Urothelium cell line (cell line): ENCODE measurements around the gene CBX6.
A peak's percentile ranks its signal among the peaks of the same experiment; 100 is the strongest.

Experiments
- DNase-seq: peaks from one replicate; pipeline ENCODE4 v3.0.0; 2011; ENCODE audit warnings: low spot score, mixed read lengths
- FAIRE-seq: peaks from 2 replicates; lab custom pipeline; 2011; peaks lifted over from hg19 to GRCh38; lab: Jason Lieb, UNC

Gene CBX6

DNA sequence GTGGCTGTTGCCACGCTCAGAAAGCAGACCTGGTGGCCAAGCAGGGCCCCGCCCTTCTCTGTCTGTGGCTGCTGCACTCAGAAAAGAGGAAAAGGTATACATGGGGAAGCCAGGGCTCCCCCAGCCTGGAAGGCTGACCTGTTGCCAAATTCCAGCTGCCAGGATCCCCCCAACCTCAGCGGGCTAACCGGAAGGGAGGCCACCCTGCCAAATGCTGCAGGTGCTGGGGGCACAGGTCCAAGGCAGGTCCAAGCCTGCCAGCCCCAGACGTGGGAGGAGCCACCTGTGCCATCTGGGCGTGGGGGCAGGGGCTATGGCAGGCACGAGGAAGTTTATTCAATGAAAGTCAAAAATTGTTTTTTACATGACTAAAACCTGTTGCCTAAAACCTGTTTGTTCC, 30.8 kb downstream of the CBX6 start:
- DNase-seq = no peak
- no peak for FAIRE-seq

DNA sequence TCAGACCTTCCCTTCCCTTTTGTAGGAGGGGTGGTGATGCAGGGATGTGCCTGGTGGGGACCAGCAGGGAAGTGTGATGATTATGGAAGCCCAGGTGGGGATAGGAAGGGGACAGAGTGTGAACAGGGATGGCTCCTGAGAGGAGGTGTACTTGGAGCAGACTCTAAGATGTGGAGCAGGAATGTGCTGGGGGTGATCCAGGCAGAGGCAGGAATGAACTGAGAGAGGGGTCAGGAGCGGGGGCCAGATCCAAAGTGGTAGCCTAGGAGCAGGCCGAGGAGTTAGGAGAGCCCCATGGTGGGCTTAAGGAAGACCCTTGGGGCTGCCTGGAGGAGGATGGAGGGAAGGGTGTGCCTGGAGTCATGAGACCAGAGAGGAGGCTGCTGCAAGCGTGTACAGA, 31.9 kb downstream of the CBX6 start:
- FAIRE-seq = no peak

DNA sequence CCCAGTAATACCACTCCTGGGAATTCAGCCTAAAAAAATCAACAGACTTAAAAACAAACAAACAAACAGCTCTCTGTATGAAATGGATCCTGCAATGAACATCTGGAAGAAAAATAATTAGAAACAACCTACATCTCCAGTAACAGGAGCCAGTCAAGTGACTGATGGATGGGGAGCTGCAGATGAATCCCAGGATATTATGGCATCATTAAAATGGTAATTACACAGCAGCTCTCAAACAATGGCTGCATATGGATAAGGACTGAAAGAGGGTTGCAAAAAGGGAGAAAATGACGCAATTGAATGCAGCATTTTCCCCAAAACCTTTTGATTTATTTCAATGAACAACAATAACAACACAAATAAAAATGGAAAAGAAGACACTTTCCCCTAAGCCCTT, 32.3 kb downstream of the CBX6 start:
- DNase-seq = no peak
- FAIRE-seq = no peak

More for the DNA sequence above, 31.9 kb downstream of the CBX6 start:
- no peak for DNase-seq

DNA sequence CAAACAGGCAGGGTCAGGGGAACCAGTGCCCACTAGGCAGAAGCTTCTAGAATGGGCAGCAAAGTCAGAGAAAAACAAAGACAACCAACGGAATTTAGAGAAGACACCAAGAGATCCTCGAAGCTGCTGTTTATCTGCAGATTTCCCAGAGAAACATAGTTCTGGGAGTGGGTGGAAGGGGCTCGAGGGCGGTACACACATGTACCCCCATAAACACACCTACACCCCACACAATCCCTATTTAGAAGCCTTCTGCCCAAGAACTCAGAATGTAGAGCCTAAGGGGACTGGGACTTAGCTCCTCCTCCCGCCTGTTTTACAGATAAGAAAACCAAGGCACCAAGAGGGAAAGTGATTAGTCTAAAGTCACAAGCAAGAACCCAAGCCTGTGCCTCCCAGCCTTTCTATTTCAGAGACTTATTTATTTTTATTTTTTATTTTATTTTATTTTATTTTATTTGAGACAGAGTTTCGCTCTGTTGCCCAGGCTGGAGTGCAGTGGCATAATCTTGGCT, 34.5 kb downstream of the CBX6 start:
- DNase-seq = no peak
- no peak for FAIRE-seq

DNA sequence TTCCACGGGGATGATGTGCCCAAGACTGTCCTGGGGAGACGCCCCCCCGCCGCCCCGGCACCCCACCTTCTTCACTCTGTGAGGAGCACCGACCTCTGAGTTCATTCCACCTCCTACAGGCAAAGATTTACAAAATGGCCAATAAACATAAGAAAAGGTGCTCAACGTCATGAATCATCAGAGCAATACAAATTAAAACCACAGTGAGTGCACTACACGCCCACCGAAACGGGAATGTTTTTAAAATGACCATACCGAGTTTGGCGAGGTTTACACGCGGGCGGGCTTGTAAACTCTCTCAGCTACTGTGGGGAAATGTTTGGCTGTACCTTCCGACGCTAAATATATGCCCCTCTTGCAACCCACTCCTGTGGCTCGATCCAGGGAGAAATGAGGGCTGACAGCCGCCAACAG, 36.1 kb downstream of the CBX6 start:
- FAIRE-seq (peak; percentile 94), DNase-seq (peak; percentile 63)

DNA sequence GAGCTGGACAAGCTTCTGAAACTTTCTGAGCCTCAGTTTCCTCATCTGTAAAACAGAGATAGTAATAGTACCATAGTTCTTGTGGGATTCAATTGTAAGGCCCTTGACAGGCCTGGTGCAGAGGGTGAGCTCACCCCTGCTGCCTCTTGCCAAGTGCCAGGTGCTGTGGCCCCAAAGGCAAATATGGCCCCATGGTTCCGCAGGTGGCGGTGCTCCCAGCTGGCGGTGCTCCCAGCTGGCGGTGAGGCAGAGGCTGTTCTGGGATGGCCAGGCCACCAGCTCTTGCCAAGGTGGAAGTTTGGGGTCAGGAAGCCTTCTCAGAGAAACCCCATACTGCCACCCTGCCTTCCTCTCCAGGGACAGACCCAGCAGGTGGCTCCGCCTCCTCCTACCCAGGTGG, 37.0 kb downstream of the CBX6 start:
- no peak for DNase-seq

DNA sequence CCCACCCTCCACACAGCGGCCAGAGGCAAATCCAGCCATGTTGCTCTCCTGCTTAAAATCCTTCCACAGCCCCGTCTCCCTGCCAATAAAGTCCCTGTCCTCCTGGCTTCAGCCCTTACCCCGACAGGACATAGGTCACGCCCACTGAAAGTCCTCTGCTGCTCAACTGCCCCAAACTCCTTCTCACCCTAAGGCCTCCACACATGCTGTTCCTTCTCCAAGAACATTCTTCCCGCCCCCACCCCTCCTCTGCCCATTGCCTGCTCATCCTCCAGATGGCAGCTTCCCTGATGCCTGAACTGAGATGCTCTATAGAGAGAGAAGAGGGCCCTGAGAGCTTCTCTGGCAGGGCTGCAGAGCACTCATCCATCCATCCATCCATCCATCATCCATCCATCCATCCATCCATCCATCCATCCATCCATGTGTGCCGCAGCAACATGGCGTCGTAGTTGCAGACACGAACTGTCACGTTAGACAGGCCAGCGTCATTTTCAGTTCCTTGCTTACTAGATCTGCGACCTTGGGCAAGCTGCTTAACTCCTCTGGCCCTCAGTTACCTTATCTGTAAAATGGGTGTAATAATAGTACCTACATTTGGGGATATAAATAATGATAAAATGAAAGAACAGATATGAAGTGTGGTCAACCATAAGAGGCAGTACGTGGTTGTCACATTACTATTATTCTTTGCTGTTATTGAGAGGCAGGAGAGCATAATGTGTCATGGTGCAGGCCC, 37.6 kb downstream of the CBX6 start:
- FAIRE-seq = peak; percentile 96
- DNase-seq = no peak

More for the DNA sequence above, 37.0 kb downstream of the CBX6 start:
- no peak for FAIRE-seq

DNA sequence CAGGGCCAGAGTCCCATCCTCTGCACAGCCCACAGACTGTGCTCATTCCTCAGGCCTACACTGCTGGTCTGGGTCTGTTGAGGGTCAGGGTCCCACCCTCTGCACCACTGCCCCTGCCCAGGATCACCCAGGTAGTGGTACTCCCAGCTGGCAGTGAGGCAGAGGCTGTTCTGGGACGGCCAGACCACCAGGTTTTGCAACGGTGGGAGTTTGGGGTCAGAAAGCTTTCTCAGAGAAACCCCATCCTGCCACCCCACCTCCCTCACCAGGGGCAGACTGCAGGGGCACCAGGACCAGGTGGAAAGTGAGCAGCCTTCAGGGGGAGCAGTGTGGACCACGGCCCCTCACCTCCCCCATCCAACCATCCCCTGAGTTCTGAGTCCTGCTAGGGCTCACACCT, 39.0 kb downstream of the CBX6 start:
- FAIRE-seq = peak; percentile 32
- no peak for DNase-seq

DNA sequence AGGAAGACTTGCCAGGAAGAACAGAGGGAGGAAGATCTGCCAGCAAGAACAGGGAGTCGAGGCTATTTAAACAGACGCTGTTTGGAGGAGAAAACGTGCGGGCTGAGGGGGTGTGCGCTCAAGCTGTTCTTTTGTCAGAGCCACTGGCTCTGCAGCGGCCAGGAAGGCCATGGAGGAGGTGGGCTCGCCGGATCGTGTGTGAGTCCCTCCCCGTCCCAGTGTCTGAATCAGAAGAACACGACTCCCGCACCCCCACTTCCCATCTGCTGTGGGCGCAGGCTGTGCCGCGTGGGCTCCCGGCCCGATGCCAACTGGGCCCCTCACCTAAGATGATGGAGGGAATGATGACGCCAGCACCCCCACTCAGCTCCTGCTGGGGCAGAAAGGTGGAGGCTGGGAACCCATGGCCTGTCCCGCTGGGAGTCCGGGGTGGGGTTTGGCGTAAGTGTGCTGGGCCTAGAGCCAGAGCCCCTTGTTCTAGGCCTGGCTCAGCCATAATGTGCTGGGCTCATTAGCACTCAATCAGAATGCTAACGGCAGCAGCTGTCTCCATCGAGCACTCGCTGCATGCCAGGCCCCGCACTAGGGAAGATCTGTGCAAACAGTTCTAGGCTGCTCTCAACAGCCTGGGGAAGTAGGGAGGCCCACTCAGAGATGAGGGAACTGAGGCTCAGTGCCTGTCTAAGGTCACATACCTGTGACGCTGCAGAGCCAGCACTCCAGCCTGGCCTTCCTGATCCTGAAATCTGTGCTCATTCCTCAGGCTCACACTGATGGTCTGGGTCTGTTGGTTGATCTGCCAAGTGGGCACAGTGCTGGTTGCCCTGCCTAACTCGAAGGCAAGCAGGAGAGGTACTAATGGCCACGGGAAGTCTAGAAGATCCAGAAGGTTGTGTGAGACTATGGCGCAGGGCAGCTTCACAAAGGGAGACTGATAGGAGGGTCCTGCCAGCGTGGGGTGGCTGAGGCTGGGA, 39.7 kb downstream of the CBX6 start:
- peak; percentile 70 for FAIRE-seq

DNA sequence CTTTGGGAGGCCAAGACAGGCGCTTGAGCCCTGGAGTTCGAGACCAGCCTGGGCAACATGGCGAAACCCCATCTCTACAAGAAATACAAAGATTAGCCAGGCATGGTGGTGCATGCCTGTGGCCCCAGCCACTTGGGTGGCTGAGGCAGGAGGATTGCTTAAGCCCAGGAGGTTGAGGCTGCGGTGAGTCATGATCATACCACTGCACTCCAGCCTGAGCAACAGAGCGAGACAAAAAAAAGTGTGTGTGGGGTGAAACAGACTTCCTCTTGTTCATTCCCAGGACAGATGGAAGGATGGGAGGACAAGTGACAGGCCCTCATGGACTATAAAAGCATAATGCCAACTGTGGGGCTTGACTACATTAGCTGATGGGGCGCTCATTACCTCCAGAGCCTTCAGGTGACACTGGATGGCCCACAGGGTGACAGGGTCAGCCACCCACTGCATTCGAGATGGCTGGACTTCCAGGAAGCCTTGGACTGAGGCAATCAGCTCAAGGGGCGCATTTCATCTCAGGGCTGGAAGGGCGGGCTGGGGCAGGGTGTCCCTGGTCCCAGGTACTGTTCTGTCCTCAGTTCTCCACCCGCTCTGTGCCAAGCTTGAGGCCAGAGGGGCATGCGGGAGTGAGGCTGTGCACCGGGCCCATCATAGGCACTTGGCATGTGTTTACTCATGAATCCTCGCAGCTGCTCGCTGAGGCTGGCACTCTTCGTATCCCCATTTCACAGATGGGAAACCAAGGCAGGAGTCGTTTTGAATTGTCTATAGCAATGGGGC, 40.7 kb downstream of the CBX6 start:
- peak; percentile 76 for FAIRE-seq
- peak; percentile 78 for DNase-seq

More for the DNA sequence above, 39.7 kb downstream of the CBX6 start:
- no peak for DNase-seq

DNA sequence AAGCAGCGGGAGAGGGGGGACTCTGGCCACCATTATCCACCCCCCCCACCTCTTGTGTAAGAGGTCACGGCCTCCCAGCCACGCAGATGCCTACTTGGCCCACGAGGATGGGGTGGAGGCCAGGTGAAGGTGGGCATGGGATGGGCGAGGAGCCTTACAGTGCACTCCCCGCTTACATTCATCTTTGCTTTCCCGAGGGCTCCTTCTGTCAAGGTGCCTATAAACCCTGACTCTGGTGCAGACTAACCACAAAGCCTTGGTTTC, 41.2 kb downstream of the CBX6 start:
- no peak for DNase-seq
- peak; percentile 46 for FAIRE-seq

DNA sequence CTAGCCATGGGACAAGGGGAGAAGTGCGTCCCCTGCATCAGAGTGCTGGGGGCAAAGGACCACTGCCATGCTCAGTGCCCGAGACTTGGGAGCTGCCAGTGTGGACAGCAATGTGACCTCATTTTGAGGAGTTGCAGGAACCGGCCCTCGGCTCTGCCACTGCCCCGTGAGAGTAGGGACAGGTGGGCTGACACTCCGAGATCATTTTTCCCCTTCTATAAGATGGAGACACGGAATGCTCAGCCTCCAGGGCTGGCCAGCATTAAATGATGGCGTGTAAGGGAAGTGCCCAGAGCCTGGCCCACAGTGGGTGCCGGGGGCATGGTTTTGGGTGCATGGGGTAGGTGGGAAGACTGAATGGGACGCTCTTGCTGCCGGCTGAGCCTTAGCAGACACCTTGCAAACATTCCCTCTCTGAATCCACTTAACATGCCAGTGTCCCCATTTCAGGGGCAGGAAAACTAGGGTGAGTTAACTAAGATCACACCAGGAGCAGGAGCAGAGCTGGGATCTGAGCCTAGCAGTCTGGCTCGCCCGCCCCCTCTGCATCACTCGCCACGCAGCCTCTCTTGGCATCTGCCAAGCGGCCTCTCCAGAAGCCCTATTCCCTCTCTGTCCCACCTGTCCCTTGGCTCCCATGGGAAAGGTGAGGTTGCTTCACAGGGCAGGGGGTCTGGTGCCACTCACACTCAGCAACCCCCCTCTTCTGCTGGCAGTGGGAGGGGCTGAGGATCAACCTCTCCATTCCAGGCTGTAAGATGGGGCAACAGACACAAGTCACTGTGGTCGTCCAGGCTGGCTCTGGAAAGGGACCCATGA, 41.8 kb downstream of the CBX6 start:
- FAIRE-seq = no peak

DNA sequence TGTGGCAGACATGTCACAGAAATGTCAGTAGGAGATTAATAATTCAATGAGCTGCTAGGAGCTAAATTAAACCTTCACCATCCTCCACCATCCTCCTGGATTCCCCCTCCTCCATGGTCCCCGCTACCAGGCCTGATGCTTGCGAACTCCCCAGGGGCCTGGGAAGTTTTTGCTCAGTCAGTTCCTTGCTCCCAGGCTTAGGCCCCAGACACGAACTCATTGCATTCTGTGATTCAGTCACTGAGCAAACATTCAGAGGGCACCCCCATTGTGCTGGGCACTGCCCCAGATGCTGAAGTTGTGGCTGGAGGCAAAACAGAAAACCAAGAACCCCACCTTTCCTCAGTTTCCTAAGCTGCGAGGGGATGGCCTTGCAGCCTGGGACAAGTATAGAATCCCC, 42.5 kb downstream of the CBX6 start:
- FAIRE-seq (no peak), DNase-seq (no peak)

More for the DNA sequence above, 41.8 kb downstream of the CBX6 start:
- DNase-seq = no peak

DNA sequence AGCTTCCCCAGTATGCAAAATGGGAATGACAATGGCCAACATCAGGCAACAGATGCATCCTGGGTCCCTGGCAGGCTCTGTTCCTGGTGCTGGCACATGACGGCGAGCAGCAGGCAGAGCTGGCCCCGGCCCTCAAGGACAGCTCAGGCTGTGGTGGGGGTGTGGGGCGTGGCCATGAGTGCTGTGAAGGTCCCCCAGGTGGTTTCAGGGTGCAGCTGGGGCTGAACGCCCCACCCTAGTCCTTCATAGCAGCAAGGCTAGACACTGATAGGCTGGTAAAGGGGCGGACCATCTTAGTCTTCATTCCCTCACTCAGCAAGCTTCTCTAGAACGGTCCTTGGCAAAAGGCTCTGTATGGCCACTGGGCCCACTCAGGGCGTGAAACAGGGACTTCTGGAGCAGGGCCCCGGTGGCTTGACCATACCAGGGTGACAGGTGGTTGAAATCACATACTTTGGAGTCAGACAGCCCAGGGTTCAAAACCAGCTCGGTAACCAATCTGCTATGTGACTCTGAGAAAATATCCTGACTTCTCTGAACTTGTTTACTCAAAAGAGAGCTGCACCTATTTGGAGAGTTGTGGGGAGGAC, 43.3 kb downstream of the CBX6 start:
- DNase-seq (no peak), FAIRE-seq (no peak)

DNA sequence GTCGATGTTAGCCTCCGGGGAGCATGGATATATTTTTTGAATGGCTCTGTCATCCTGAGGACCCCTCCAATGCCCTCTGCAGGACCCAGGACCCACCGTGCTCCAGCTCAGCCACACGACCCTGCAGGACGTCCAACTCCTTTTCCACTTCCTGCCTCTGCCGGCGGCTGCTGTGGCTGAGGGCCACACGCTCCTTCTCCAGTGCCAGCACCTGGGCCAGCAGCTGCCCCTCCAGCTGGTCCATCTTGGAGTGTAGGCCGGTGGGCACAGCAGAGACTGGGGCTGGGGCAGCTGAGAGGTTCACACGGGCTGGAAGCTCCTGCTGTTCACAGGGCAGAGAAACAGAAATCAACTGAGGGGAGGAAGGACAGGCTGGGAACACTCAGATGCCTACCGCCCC, 43.8 kb downstream of the CBX6 start:
- peak; percentile 9 for FAIRE-seq
- DNase-seq = no peak

DNA sequence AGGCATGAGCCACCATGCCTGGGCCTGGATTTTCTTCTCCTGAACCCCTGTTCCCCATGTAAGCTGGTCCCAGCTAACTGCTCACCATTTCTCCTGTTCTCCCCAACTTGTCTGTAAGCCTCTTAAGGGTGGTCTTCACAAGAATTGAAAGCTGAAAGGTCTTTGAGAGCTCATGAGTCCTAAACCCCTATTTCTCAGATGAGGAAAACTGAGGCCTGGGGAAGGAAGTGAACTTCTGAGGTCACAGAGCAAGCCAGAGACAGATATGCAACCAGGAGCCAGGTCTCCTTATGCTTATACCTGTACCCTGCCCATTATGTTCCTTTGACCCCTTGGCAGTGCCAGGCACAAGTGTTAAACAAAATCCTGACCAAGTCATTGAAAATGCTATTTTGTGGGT, 44.5 kb downstream of the CBX6 start:
- FAIRE-seq (no peak), DNase-seq (no peak)

DNA sequence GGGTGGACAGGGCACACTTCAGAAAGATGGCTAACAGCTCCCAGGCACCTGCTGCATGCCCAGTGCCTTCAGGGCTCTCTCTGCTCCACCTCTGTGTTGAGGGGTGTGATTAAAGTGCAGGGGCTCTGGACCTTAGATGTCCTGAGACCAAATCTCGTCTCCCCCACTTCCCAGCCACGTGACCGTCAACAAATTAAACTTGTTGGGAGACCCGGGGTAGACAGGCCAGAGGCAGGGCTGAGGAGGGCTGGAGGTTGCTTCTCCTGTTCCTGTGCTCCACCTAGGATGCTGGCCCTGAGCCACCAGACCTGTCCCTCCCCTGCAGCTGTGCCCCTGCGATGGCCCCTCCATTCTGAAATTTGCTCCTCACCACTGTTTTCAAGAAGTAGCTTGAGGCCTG, 45.2 kb downstream of the CBX6 start:
- DNase-seq (no peak), FAIRE-seq (no peak)

DNA sequence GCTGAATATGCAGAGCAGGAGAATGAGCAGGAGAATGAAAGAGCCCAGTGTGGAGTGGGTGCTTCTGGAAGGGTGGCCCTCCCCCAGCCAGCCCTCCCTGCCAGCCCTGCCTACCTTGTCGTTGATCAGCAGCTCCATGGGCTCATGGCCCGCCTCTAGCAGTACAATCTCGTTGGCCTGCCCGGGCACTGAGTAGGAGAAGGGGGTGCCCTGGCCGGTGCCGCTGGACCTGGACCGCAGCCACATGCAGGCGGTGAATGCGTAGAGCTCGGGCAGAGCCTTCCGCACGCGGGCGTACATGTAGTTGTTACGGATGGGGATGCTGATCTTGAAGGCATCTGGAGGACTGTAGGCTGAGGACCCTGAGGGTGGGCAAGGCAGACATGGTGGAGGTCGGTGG, 45.6 kb downstream of the CBX6 start:
- no peak for FAIRE-seq
- DNase-seq = no peak

DNA sequence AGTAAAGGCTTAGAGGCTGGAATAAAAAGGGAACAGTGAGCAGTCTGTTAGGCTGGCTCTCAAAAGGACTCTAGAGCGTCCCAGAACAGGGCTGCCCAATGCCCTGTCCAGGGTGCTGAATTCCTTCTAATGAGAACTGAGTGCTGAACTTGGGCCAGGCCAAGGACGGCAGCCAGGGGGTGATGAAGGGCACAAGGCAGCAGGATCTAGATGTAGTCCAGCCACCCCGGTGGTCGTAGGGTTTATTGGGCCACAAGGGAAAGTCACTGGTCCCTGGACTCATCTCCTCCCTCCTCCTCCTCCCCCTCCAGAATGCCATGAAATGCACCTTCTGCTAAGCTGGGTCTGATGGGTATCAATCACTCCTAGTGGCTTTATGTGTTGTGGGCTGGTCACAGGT, 47.4 kb downstream of the CBX6 start:
- DNase-seq = peak; percentile 75
- FAIRE-seq = peak; percentile 90

DNA sequence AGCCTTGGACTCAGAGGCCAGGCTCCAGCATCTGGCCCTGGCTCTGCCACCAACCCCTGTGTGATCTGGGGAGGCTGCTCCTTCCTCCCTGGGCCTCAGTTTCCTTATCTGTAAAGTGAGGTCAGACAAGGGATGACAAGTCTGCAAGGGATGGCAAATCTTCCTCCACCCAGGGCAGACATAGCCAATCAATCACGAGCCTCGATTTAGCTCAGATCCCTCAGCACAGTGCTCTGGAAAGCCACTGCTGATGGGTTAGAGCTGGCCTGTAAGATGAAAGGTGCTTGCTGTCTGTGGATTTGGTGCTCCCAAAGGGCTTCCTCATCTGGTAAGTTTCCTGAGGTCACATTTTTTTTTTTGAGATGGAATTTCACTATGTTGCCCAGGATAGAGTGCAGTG, 48.4 kb downstream of the CBX6 start:
- DNase-seq = no peak
- FAIRE-seq = no peak
